SK-N-MC (cell line): ENCODE results near the gene COL13A1.

Source experiments
- EZH2 ChIP-seq: fragments of 200-600 bp; sonication (generic); IDR thresholded peaks from one replicate; pipeline ENCODE4 v1.6.1; 2017; ENCODE audit warnings: antibody characterized with exemption
- FOXP2 ChIP-seq: optimal IDR thresholded peaks from 2 replicates; pipeline ENCODE3; 2011; ENCODE audit warnings: mild to moderate bottlenecking, moderate library complexity; ENCODE audit not compliant: insufficient read depth; ENCODE audit errors: extremely low read length, control extremely low read depth
- POLR2AphosphoS5 ChIP-seq: IDR thresholded peaks from 2 replicates; pipeline ENCODE4 v1.6.1; 2012; ENCODE audit warnings: mild to moderate bottlenecking, low read depth, low read length, borderline replicate concordance

GRCh38 chr10:69780077-69780476 lies 21.6 kb upstream of the COL13A1 start:
- TF ChIP-seq EZH2 (no peak), POLR2AphosphoS5 (no peak), FOXP2 (no peak)
